ENCODE data around the gene MEST.

DNA sequence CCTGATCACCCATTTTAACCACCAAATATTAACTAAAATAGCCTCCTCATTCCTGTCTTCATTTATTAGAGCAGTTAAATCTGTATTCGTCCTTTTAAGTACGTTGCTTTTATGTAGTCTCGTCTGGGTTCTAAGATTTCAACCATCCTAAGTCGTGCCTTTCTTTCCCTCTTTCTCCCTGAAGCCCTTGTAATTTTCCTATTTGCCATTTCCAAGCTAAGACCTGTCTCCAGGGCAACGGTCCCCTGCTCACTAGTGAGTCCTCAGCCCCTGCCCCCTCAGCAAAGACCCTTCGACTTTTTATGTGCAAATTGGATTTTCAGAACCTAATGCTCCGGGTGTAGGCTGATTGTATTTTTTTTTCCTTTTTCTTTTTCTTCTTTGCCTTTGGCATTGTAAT, 16.1 kb upstream of the MEST start:
- no peak for TF ChIP-seq POLR2A (IDR thresholded peaks at IDR 0.05)
- TF ChIP-seq, protein P1, sequence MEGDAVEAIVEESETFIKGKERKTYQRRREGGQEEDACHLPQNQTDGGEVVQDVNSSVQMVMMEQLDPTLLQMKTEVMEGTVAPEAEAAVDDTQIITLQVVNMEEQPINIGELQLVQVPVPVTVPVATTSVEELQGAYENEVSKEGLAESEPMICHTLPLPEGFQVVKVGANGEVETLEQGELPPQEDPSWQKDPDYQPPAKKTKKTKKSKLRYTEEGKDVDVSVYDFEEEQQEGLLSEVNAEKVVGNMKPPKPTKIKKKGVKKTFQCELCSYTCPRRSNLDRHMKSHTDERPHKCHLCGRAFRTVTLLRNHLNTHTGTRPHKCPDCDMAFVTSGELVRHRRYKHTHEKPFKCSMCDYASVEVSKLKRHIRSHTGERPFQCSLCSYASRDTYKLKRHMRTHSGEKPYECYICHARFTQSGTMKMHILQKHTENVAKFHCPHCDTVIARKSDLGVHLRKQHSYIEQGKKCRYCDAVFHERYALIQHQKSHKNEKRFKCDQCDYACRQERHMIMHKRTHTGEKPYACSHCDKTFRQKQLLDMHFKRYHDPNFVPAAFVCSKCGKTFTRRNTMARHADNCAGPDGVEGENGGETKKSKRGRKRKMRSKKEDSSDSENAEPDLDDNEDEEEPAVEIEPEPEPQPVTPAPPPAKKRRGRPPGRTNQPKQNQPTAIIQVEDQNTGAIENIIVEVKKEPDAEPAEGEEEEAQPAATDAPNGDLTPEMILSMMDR (IDR thresholded peaks at IDR 0.05) = no peak
